GM19193 (cell line): ENCODE data around the gene LMTK2.

Experiments used
- POLR2A ChIP-seq: IDR thresholded peaks from 4 replicates; pipeline ENCODE4 v1.6.1; 2011; ENCODE audit not compliant: insufficient read depth, insufficient read length; ENCODE audit errors: extremely low read depth

Gene LMTK2

DNA sequence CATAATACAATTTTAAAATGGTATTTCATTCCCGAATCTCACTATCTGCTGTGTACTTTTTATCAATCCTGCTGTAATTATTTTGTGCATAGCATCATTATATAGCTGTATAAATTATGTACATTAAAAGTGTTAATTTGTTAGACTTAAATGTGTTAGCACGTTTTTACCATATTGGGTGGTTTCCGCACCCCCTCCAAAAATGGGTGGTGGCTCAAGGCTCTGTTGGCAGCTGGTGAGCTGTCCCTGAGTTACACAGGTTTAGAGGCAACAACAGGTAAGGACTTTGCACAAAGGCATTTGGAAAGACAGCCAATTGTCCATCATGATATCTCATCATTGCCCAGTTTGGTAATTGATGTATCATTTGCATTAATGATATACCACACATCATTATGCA is 18.6 kb upstream of the LMTK2 start:
- no peak for TF ChIP-seq POLR2A

- no peak for TF ChIP-seq POLR2A
Observed at GRCh38 chr7:98090116-98090515, 16.5 kb upstream of the LMTK2 start.

GRCh38 chr7:98091061-98091460 is 15.6 kb upstream of the LMTK2 start:
- no peak for TF ChIP-seq POLR2A

- TF ChIP-seq POLR2A: no peak
Observed at GRCh38 chr7:98091523-98091922, 15.1 kb upstream of the LMTK2 start.

DNA sequence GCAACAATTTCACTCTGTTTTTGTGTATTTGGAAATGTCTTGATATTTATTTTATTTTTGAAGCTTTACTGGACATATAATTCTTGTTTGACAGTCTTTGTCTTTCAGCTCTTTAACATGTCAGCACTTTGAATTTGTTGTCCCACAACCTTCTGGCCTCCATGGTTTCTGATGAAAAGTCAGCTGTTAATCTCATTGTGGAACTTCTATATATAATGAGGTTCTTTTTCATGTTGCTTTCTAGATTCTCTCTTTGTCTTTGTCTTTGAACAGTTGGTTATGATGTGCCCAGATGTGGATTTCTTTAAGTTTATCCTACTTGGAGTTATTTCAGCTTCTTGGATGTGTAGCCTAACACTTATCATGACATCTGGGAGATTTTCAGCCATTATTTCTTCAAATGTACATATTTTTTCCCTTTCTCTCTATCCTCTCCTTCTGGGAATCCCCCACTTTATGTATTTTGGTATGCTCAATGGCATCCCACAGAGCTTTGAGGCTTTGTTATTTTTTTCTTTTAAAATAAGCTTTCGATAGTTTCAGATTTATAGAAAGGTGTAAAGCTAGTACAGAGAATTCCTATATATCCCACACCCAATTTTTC is 9.5 kb upstream of the LMTK2 start:
- TF ChIP-seq POLR2A: no peak

DNA sequence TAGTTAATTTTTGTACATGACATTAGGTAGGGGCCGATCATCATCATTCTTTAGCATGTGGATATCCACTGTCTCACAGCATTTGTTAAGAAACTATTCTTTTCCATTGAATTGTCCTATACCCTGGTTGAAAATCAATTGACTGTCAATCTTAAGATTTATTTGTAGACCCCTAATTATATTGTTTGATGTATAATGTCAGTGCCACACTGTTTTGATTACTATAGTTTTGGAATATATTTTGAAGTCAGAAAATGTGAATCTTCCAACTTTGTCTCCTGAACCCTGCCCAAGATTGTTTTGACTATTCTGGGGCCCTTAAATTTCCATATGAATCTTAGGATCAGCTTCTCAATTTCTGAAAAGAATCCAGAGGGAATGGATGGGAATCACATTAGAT is 6.6 kb upstream of the LMTK2 start:
- TF ChIP-seq POLR2A: no peak

GRCh38 chr7:98102170-98102569 is 4.5 kb upstream of the LMTK2 start:
- TF ChIP-seq POLR2A: no peak

DNA sequence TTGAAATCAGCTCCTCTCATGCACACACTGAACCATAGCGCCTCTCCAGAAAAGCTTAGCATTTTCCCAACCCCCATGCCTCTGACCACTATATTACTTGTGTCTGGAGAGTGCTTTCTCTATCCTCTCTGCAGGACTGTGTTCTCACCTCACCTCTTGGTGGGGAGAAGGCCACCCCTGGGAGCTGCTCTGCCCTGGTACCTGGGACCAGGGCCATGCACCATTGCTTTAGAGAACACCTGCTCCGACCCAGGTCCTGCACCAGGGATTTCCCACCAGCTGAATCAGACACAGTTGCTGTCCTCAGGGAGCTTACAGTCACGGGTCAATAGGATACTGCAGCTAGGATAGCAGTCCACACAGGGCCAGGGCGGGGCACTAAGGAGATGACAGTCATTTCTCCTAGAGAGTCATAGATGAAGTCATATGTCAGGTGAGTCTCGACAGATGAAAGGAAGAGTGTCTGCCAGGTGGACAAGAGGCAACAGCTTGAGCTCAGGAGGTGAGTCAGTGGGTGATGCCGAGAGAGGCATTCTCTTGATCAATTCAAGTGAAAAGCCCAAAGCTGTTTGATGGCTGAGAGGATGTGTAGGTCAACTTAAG is 619 bp upstream of the LMTK2 start:
- TF ChIP-seq POLR2A: no peak

GRCh38 chr7:98107313-98107721 is 655 bp downstream of the LMTK2 start:
- no peak for TF ChIP-seq POLR2A

DNA sequence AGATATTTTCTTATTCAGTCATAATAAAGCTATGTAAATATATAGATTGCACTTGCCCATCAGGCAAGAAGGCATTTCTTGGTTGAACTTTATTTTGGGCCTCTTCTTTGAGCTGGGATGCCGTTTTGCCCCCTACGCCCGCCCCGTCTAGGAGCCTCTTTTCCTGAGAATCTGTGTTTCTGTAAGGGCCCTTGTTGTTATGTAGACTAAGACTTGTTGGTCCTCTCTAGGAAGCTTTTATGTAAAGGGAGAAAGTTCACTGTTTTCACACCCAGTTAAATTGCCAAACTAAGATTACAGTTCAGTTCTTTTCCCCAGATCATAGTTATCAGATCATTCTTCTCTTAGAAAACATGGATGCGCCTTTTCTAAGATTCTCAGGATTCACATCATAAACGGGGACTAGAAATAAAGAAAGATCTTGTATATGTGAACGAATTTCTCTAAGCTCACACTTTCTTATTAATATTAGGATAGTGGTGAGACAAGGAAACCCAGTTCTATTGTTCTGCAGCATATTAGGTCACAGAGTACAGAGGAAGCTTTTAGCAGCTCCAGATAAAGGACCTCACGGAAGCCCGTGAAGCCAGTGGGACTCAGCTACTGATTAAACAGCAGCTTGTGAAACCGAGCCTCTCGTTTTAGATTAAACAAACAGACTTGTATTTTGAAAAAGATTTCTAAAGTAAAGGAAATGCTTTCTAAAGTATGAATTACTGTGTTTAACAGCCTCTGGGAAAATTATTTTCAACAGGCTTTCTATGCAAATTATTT is 3.8 kb downstream of the LMTK2 start:
- TF ChIP-seq POLR2A: no peak

GRCh38 chr7:98112077-98112476 is 5.4 kb downstream of the LMTK2 start:
- TF ChIP-seq POLR2A: no peak

DNA sequence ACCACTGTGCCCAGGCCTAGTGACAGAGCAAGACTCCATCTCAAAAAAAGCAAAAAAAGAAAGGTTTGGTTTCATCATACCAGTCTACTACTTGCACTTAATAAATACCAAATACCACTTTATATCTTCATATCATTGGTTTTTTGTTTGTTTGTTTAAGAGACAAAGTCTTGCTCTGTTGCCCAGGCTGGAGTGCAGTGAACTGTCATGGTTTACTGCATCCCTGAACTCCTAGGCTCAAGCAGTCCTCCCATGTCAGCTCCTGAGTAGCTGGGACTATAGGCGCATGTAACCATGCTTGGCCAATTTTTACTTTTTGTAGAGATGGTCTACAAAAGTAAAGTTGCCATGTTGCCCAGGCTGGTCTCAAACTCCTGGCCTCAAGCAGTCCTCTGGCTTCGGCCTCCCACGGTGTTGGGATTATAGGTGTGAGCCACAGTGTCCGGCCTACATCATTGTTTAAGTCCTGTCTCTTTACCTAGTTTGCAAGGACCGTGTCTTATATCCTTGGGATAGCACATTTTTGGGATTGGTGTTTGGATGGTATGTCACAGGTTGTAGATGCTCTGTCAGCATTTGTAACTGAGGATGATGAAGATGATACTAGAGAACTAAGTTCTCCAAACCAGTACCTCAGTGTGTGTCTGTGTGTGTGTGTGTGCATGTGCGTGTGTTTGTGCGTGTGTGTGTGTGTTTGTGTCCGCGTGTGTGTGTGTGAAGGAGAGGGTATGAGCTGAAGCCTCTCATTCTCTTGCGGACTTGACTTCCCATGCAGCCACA is 9.3 kb downstream of the LMTK2 start:
- no peak for TF ChIP-seq POLR2A

GRCh38 chr7:98116656-98117461 is 10.2 kb downstream of the LMTK2 start:
- TF ChIP-seq POLR2A: no peak

GRCh38 chr7:98119256-98119918 is 12.7 kb downstream of the LMTK2 start:
- no peak for TF ChIP-seq POLR2A
